ENCODE results near the gene CCDC136. TPM values are rescaled to one million over a fixed set of nuclear protein-coding genes. Genes with fewer than 3 reads are reported as not detected.

The CCDC136 gene
- 3.2 and 4.4 TPM in 2 replicates for total RNA-seq (ENCODE audit: low replicate concordance)

GRCh38 chr7:128791121-128791971, at the start of gene CCDC136:
Gene CCDC136, plus strand, starts transcription at chr7:128791968. Its CDS starts 444 bp downstream, at chr7:128792412.

GRCh38 chr7:128775744-128776474, 15.9 kb upstream of the CCDC136 start, which contains the start of gene OPN1SW:
Gene OPN1SW, minus strand, starts transcription at chr7:128775794. Its CDS starts 13 bp downstream, at chr7:128775781.

DNA sequence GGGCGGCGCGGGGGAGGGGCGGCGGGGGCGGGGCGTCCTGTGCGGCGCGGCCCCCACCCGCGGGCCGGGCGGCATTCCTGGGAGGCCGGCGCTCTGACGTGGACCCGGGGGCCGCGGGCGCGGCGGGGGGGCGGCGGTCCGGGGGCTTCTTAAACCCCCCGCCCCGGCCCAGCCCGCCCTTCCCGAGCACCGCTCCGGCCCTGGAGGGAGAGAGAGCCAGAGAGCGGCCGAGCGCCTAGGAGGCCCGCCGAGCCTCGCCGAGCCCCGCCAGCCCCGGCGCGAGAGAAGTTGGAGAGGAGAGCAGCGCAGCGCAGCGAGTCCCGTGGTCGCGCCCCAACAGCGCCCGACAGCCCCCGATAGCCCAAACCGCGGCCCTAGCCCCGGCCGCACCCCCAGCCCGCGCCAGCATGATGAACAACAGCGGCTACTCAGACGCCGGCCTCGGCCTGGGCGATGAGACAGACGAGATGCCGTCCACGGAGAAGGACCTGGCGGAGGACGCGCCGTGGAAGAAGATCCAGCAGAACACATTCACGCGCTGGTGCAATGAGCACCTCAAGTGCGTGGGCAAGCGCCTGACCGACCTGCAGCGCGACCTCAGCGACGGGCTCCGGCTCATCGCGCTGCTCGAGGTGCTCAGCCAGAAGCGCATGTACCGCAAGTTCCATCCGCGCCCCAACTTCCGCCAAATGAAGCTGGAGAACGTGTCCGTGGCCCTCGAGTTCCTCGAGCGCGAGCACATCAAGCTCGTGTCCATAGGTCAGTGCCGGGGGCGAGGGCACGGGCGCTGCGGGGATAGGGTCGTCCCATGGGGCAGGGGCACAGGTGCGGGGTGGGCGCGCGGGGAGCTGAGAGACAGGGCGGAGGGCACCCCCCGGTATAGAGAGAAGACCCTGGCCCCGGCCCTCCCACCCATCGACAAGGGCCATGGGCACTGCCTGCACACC, 38.7 kb downstream of the CCDC136 start, which contains the start of gene FLNC:
Gene FLNC (plus strand): TSS at position 176 of the 947 bp plus-strand sequence. CDS start 232 bp downstream, at position 408.

GRCh38 chr7:128862571-128863432, 71.0 kb downstream of the CCDC136 start, which contains the start of gene ATP6V1F:
Gene ATP6V1F, plus strand, starts transcription at chr7:128862856. Its CDS starts 49 bp downstream, at chr7:128862905.

Other genes starting within 250 kb of the CCDC136 start
- 0.53 and 0.82 TPM in 2 replicates for gene GARIN1A, start 119.7 kb upstream of the CCDC136 start, total RNA-seq (ENCODE audit: low replicate concordance)
- gene CALU, start 52.6 kb upstream of the CCDC136 start, total RNA-seq (ENCODE audit: low replicate concordance) = 1,069 and 1,133 TPM in 2 replicates
- not detected in 2 replicates for gene OPN1SW, start 16.2 kb upstream of the CCDC136 start, total RNA-seq (ENCODE audit: low replicate concordance)
- 118 and 153 TPM in 2 replicates for gene FLNC, start 38.4 kb downstream of the CCDC136 start, total RNA-seq (ENCODE audit: low replicate concordance)
- gene ATP6V1F, start 70.9 kb downstream of the CCDC136 start, total RNA-seq (ENCODE audit: low replicate concordance) = 99.8 and 100.0 TPM in 2 replicates
- 0.08 and 0.94 TPM in 2 replicates for gene KCP, start 118.7 kb downstream of the CCDC136 start, total RNA-seq (ENCODE audit: low replicate concordance)
- 0.15 TPM in 1 of 2 replicates, not detected in the other for gene IRF5, start 146.0 kb downstream of the CCDC136 start, total RNA-seq (ENCODE audit: low replicate concordance)